HepG2 (cell line): Measurements from ENCODE around the gene CEBPB. TPM values are rescaled to one million over a fixed set of nuclear protein-coding genes. Genes with fewer than 3 reads are reported as not detected.
A peak's percentile ranks its signal among the peaks of the same experiment; 100 is the strongest.

ENCODE experiments used
- ASH2L ChIP-seq: fragments of 300-600, 200-600 bp; sonication (generic); IDR thresholded peaks from 2 replicates; pipeline ENCODE4 v1.7.0; 2017; ENCODE audit warnings: low read depth, mild to moderate bottlenecking, moderate library complexity, mixed read lengths, low read length; ENCODE audit not compliant: insufficient read length
- GZF1 ChIP-seq: sonication (generic); formaldehyde crosslinking; IDR thresholded peaks from 2 replicates; pipeline ENCODE4 v1.5.1; 2020; ENCODE audit warnings: mild to moderate bottlenecking, missing genetic modification reagents
- NFYC ChIP-seq: IDR thresholded peaks from 2 replicates; pipeline ENCODE4 v1.6.1; 2016; ENCODE audit warnings: missing genetic modification reagents, missing compliant biosample characterization
- ZBTB20 ChIP-seq: sonication (generic); formaldehyde crosslinking; IDR thresholded peaks from 2 replicates; pipeline ENCODE4 v1.8.1; 2023; ENCODE audit warnings: missing genetic modification reagents, low read depth, mild to moderate bottlenecking, borderline replicate concordance
- ZBTB7B ChIP-seq: sonication (generic); formaldehyde crosslinking; IDR thresholded peaks from 2 replicates; pipeline ENCODE4 v1.4.0; 2020; ENCODE audit warnings: missing genetic modification reagents
- ZNF136 ChIP-seq: sonication (generic); formaldehyde crosslinking; IDR thresholded peaks from 2 replicates; pipeline ENCODE4 v1.8.1; 2022; ENCODE audit warnings: low read depth, mild to moderate bottlenecking, moderate library complexity, missing genetic modification reagents
- ZNF496 ChIP-seq: sonication (generic); formaldehyde crosslinking; IDR thresholded peaks from 2 replicates; pipeline ENCODE4 v1.8.1; 2023; ENCODE audit warnings: mild to moderate bottlenecking, moderate library complexity, missing genetic modification reagents; ENCODE audit not compliant: insufficient replicate concordance
- polyA plus RNA-seq, 8 experiments: library from polyadenylated mRNA; depleted of rRNA in 3 of 8; stranded (reverse) in 7 of 8; unstranded in 1 of 8; fragments of >200 nt; fragmentation: Illumina TruSeq in 4 of 8; extraction: Trizol in 4 of 8; gene quantifications; 2 replicates each; pipeline versions ENCODE4 v1.2.1 to v1.2.3, GENCODE V29; 2011 to 2016; ENCODE audit warnings: low read depth in 4 of 8, missing spikeins in 1 of 8, mixed read lengths in 1 of 8; ENCODE audit not compliant: insufficient read depth in 1 of 8
- total RNA-seq, 5 experiments: library from RNA; depleted of rRNA; stranded (reverse); fragments of >200 nt; fragmentation: Illumina TruSeq; extraction: Trizol; gene quantifications; 2 replicates each; pipeline ENCODE4 v1.2.3, GENCODE V29; 2016; ENCODE audit warnings: low read depth in 1 of 5
- TF ChIP-seq, protein P1 (sequence below): sonication (generic); formaldehyde crosslinking; IDR thresholded peaks from 2 replicates; pipeline ENCODE4 v1.5.0; 2020; ENCODE audit warnings: mild to moderate bottlenecking, missing genetic modification reagents, moderate library complexity
- TF ChIP-seq, protein P2 (sequence below): sonication (generic); formaldehyde crosslinking; IDR thresholded peaks from 2 replicates; pipeline ENCODE4 v1.8.0; 2022; ENCODE audit warnings: mild to moderate bottlenecking, missing genetic modification reagents
- TF ChIP-seq, protein P3 (sequence below): sonication (generic); formaldehyde crosslinking; IDR thresholded peaks from 2 replicates; pipeline ENCODE4 v1.5.1; 2020; ENCODE audit warnings: missing genetic modification reagents, mild to moderate bottlenecking, borderline replicate concordance
- TF ChIP-seq, protein P4 (sequence below): fragments of 450-650 bp; IDR thresholded peaks from 2 replicates; pipeline ENCODE4 v1.6.1; 2016

Gene CEBPB
- total and polyA plus RNA-seq, 2 of the 13 experiments (the other 11 are each of a cell fraction or from before 2014, with no cell fraction given), result 18.5 to 28.2 TPM

DNA sequence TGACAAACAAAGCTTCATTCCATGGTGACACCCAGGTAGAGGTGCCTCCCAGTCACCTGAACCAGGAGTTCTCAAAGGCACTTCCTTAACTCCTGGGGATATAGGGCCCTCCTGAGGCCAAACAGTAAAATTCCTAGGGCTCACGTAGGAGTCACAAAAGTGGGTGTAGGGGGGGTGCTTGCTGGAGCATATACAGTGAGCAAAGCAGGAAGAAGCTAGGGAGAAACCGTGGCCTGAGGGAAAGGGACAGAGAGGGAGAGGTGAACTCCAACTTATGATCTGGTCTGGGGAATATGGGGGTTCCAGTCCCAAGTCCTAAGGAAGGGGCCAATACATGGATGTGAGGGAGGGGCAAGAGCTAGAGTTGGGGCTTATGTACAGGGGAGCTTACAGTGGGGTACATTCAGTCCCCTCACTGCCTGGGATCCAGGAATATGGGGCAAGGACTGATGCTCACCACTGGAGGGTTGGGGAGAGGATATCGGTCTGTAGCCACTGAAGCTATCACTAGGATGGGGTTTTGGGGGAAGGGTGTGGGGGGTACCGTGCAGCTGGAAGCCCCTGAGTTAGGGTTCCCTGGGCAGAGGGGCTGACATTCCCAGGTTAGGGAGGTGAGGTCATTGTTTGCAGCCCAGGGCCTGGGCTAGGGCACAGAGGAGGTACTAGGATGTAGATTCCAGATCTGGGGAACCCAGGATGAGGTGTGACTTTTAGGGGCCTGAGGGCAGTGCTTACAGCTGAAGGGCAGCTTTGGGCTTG is 38.1 kb upstream of the CEBPB start (continued):
- TF ChIP-seq ZBTB20, result peak; percentile 50; the same call in 1 of the 2 replicates
- TF ChIP-seq ZNF136 (CRISPR knock-in tag), result no peak; the same call in 1 of the 2 replicates
- TF ChIP-seq ZBTB7B, result no peak
- TF ChIP-seq, protein P1, sequence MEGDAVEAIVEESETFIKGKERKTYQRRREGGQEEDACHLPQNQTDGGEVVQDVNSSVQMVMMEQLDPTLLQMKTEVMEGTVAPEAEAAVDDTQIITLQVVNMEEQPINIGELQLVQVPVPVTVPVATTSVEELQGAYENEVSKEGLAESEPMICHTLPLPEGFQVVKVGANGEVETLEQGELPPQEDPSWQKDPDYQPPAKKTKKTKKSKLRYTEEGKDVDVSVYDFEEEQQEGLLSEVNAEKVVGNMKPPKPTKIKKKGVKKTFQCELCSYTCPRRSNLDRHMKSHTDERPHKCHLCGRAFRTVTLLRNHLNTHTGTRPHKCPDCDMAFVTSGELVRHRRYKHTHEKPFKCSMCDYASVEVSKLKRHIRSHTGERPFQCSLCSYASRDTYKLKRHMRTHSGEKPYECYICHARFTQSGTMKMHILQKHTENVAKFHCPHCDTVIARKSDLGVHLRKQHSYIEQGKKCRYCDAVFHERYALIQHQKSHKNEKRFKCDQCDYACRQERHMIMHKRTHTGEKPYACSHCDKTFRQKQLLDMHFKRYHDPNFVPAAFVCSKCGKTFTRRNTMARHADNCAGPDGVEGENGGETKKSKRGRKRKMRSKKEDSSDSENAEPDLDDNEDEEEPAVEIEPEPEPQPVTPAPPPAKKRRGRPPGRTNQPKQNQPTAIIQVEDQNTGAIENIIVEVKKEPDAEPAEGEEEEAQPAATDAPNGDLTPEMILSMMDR (CRISPR knock-in tag), result peak; percentile 54
- TF ChIP-seq ZNF496 (CRISPR knock-in tag), result no peak
- TF ChIP-seq ASH2L, result no peak
- no peak; the same call in 1 of the 2 replicates for TF ChIP-seq NFYC (CRISPR knock-in tag)
- TF ChIP-seq, protein P2, sequence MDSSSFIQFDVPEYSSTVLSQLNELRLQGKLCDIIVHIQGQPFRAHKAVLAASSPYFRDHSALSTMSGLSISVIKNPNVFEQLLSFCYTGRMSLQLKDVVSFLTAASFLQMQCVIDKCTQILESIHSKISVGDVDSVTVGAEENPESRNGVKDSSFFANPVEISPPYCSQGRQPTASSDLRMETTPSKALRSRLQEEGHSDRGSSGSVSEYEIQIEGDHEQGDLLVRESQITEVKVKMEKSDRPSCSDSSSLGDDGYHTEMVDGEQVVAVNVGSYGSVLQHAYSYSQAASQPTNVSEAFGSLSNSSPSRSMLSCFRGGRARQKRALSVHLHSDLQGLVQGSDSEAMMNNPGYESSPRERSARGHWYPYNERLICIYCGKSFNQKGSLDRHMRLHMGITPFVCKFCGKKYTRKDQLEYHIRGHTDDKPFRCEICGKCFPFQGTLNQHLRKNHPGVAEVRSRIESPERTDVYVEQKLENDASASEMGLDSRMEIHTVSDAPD (CRISPR knock-in tag), result no peak
- 0 out of 2 replicates have a peak, but pooled peaks have one; percentile 69 for TF ChIP-seq GZF1 (CRISPR knock-in tag)
- TF ChIP-seq, protein P3, sequence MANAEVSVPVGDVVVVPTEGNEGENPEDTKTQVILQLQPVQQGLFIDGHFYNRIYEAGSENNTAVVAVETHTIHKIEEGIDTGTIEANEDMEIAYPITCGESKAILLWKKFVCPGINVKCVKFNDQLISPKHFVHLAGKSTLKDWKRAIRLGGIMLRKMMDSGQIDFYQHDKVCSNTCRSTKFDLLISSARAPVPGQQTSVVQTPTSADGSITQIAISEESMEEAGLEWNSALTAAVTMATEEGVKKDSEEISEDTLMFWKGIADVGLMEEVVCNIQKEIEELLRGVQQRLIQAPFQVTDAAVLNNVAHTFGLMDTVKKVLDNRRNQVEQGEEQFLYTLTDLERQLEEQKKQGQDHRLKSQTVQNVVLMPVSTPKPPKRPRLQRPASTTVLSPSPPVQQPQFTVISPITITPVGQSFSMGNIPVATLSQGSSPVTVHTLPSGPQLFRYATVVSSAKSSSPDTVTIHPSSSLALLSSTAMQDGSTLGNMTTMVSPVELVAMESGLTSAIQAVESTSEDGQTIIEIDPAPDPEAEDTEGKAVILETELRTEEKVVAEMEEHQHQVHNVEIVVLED (CRISPR knock-in tag), result no peak
- TF ChIP-seq, protein P4, sequence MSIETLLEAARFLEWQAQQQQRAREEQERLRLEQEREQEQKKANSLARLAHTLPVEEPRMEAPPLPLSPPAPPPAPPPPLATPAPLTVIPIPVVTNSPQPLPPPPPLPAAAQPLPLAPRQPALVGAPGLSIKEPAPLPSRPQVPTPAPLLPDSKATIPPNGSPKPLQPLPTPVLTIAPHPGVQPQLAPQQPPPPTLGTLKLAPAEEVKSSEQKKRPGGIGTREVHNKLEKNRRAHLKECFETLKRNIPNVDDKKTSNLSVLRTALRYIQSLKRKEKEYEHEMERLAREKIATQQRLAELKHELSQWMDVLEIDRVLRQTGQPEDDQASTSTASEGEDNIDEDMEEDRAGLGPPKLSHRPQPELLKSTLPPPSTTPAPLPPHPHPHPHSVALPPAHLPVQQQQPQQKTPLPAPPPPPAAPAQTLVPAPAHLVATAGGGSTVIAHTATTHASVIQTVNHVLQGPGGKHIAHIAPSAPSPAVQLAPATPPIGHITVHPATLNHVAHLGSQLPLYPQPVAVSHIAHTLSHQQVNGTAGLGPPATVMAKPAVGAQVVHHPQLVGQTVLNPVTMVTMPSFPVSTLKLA, result no peak
- TF ChIP-seq, all 625 proteins: peak for 41
